Liver (tissue), 9 donors: ENCODE measurements around the gene RPS6KA2. TPM values are rescaled to one million over a fixed set of nuclear protein-coding genes. Genes with fewer than 3 reads are reported as not detected.

Experiments used
- DNase-seq: peaks from one replicate; pipeline ENCODE4 v3.0.0-alpha.2; 2017; ENCODE audit warnings: low spot score
- H3K27ac ChIP-seq, 2 donors: one replicate each; pipeline ENCODE4 v1.7.0; 2013; ENCODE audit warnings: inconsistent platforms in 2 of 2, low read length in 2 of 2, control low read depth in 1 of 2, low read depth in 1 of 2, mild to moderate bottlenecking in 1 of 2
- H3K27me3 ChIP-seq, 4 donors: one replicate each; pipeline versions ENCODE4 v1.6.1 to v1.7.0; 2013; ENCODE audit warnings: low read length in 3 of 4, inconsistent platforms in 1 of 4, mild to moderate bottlenecking in 1 of 4, moderate library complexity in 1 of 4; ENCODE audit not compliant: control insufficient read depth in 4 of 4, insufficient read depth in 4 of 4
- H3K36me3 ChIP-seq, 4 donors: one replicate each; pipeline versions ENCODE4 v1.6.1 to v1.7.0; 2013; ENCODE audit warnings: low read length in 3 of 4, mild to moderate bottlenecking in 3 of 4, low read depth in 1 of 4, moderate library complexity in 1 of 4; ENCODE audit not compliant: control insufficient read depth in 4 of 4, insufficient read depth in 3 of 4
- H3K4me1 ChIP-seq, 4 donors: one replicate each; pipeline versions ENCODE4 v1.6.1 to v1.7.0; 2013; ENCODE audit warnings: low read length in 3 of 4, mild to moderate bottlenecking in 3 of 4, moderate library complexity in 1 of 4; ENCODE audit not compliant: control insufficient read depth in 4 of 4, insufficient read depth in 4 of 4
- H3K4me3 ChIP-seq, 3 donors: one replicate each; pipeline versions ENCODE4 v1.6.1 to v1.7.0; 2013; ENCODE audit warnings: low read length in 3 of 3, control low read depth in 1 of 3, low read depth in 1 of 3, mild to moderate bottlenecking in 1 of 3
- H3K9ac ChIP-seq, 2 donors: one replicate each; pipeline ENCODE4 v1.7.0; 2013; ENCODE audit warnings: low read length in 2 of 2, mild to moderate bottlenecking in 2 of 2, moderate library complexity in 2 of 2, control low read depth in 1 of 2, low read depth in 1 of 2
- H3K9me3 ChIP-seq, 4 donors: one replicate each; pipeline versions ENCODE4 v1.6.1 to v1.7.0; 2013; ENCODE audit warnings: low read length in 3 of 4; ENCODE audit not compliant: control insufficient read depth in 4 of 4
- ATF3 ChIP-seq: IDR thresholded peaks from 2 replicates; pipeline ENCODE4 v1.6.1; 2016; ENCODE audit warnings: antibody characterized with exemption
- EGR1 ChIP-seq, 2 donors: IDR thresholded peaks; 2 replicates each; pipeline ENCODE4 v1.6.1; 2016 to 2018; ENCODE audit warnings: antibody characterized with exemption in 2 of 2, low read depth in 2 of 2
- FOXA1 ChIP-seq: IDR thresholded peaks from 2 replicates; pipeline ENCODE4 v1.6.1; 2016; ENCODE audit warnings: antibody characterized with exemption
- FOXA2 ChIP-seq: IDR thresholded peaks from 2 replicates; pipeline ENCODE4 v1.6.1; 2016; ENCODE audit warnings: antibody characterized with exemption
- GABPA ChIP-seq, 2 donors: IDR thresholded peaks in 1 of 2; conservative IDR thresholded peaks in 1 of 2; 2 replicates each; pipeline ENCODE4 v1.6.1; 2016; ENCODE audit warnings: antibody characterized with exemption in 2 of 2, mild to moderate bottlenecking in 1 of 2, moderate library complexity in 1 of 2
- HNF4A ChIP-seq, 2 donors: conservative IDR thresholded peaks; 2 replicates each; pipeline ENCODE4 v1.6.1; 2016; ENCODE audit warnings: antibody characterized with exemption in 2 of 2, mild to moderate bottlenecking in 2 of 2
- HNF4G ChIP-seq: IDR thresholded peaks from 2 replicates; pipeline ENCODE4 v1.6.1; 2016; ENCODE audit warnings: antibody characterized with exemption
- JUND ChIP-seq, 2 donors: IDR thresholded peaks; 2 replicates each; pipeline ENCODE4 v1.6.1; 2016; ENCODE audit warnings: antibody characterized with exemption in 2 of 2
- NR2F2 ChIP-seq: IDR thresholded peaks from 2 replicates; pipeline ENCODE4 v1.6.1; 2016; ENCODE audit warnings: antibody characterized with exemption
- RAD21 ChIP-seq, 2 donors: IDR thresholded peaks; 2 replicates each; pipeline ENCODE4 v1.6.1; 2016; ENCODE audit warnings: antibody characterized with exemption in 2 of 2, mild to moderate bottlenecking in 2 of 2
- RXRA ChIP-seq, 2 donors: IDR thresholded peaks; 2 replicates each; pipeline ENCODE4 v1.6.1; 2017 to 2018; ENCODE audit warnings: antibody characterized with exemption in 2 of 2, mild to moderate bottlenecking in 1 of 2
- SP1 ChIP-seq: IDR thresholded peaks from 2 replicates; pipeline ENCODE4 v1.6.1; 2018; ENCODE audit warnings: antibody characterized with exemption, mild to moderate bottlenecking
- TAF1 ChIP-seq: conservative IDR thresholded peaks from 2 replicates; pipeline ENCODE4 v1.6.1; 2016; ENCODE audit warnings: antibody characterized with exemption, mild to moderate bottlenecking
- YY1 ChIP-seq: IDR thresholded peaks from 2 replicates; pipeline ENCODE4 v1.6.1; 2016; ENCODE audit warnings: antibody characterized with exemption, mild to moderate bottlenecking
- WGBS: extraction: QIAGEN DNeasy Blood & Tissue Kit; methylation state at CpG from one replicate; pipeline ENCODE4 v1.1.7; 2013; 5-methylcytosine and 5-hydroxymethylcytosine counted together
- polyA plus RNA-seq, 2 donors: library from polyadenylated mRNA; stranded (reverse) in 1 of 2; unstranded in 1 of 2; fragments of 200-250 nt in 1 of 2; fragments of >200 nt in 1 of 2; fragmentation: Nextera tagmentation in 1 of 2; extraction: Ambion mirVana in 1 of 2; gene quantifications; one replicate each; pipeline versions ENCODE4 v1.2.1 to v1.2.3, GENCODE V29; 2013 to 2015
- total RNA-seq, 2 donors: library from RNA; depleted of rRNA; stranded (reverse); fragments of >200 nt; gene quantifications; one replicate each; pipeline ENCODE4 v1.2.3, GENCODE V29; 2014
- TF ChIP-seq, protein P1 (sequence below): IDR thresholded peaks from 2 replicates; pipeline ENCODE4 v1.6.1; 2016; ENCODE audit warnings: antibody characterized with exemption
- TF ChIP-seq, protein P2 (sequence below): IDR thresholded peaks from 2 replicates; pipeline ENCODE4 v1.6.1; 2016; ENCODE audit warnings: antibody characterized with exemption
- TF ChIP-seq, protein P3 (sequence below): fragments of 150-350 bp; IDR thresholded peaks from 2 replicates; pipeline ENCODE4 v1.5.1; 2017; ENCODE audit warnings: improper control_type of control experiment, low read depth, low read length; ENCODE audit not compliant: missing input control
- TF ChIP-seq, protein P4 (sequence below): IDR thresholded peaks from 2 replicates; pipeline ENCODE4 v1.6.1; 2016; ENCODE audit warnings: antibody characterized with exemption, mild to moderate bottlenecking
- donor health status: healthy.
- donor health status: healthy.
- donor health status: healthy.
- donor health status: healthy.
- donor health status: healthy.

The RPS6KA2 gene
- total and polyA plus RNA-seq, 4 donors, result 2.5 to 9.0 (median 5.0) TPM

GRCh38 chr6:166569206-166569605 is 57.8 kb downstream of the RPS6KA2 start:
- H3K9me3 ChIP-seq, result no peaks in the 10 kb centered on the region
- no peak overlapping the region for H3K27ac ChIP-seq
- H3K9ac ChIP-seq, result no peak overlapping the region
- H3K36me3 ChIP-seq, result no peaks in the 10 kb centered on the region
- TF ChIP-seq JUND (IDR thresholded peaks at IDR 0.05) (no peak), EGR1 (IDR thresholded peaks at IDR 0.05; ENCODE audit: low read depth in 2 of 2) (no peak), YY1 (no peak), HNF4A (conservative IDR thresholded peaks at IDR 0.05) (no peak)
- TF ChIP-seq, protein P1, sequence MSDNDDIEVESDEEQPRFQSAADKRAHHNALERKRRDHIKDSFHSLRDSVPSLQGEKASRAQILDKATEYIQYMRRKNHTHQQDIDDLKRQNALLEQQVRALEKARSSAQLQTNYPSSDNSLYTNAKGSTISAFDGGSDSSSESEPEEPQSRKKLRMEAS, result no peak
- peaks cover 0 to 2% (median 0%) of the 10 kb centered on the region in 4 donors for H3K4me1 ChIP-seq
- H3K4me3 ChIP-seq, result no peak overlapping the region
- no peak for DNase-seq
- 95% methylated on average over 13 of the region's 13 CpGs for WGBS
- H3K27me3 ChIP-seq, result no peaks in the 10 kb centered on the region

- Histone ChIP-seq H3K36me3 (no peaks in the 10 kb centered on the region), H3K9ac (no peak overlapping the region), H3K27ac (no peak overlapping the region), H3K27me3 (no peaks in the 10 kb centered on the region), H3K4me3 (no peak overlapping the region), H3K9me3 (no peaks in the 10 kb centered on the region), H3K4me1 (peaks cover 0 to 2% (median 0%) of the 10 kb centered on the region in 4 donors)
- WGBS, result 93% methylated on average over 8 of the region's 8 CpGs
- DNase-seq, result no peak
- TF ChIP-seq, protein P1, result no peak
- TF ChIP-seq, protein P2, sequence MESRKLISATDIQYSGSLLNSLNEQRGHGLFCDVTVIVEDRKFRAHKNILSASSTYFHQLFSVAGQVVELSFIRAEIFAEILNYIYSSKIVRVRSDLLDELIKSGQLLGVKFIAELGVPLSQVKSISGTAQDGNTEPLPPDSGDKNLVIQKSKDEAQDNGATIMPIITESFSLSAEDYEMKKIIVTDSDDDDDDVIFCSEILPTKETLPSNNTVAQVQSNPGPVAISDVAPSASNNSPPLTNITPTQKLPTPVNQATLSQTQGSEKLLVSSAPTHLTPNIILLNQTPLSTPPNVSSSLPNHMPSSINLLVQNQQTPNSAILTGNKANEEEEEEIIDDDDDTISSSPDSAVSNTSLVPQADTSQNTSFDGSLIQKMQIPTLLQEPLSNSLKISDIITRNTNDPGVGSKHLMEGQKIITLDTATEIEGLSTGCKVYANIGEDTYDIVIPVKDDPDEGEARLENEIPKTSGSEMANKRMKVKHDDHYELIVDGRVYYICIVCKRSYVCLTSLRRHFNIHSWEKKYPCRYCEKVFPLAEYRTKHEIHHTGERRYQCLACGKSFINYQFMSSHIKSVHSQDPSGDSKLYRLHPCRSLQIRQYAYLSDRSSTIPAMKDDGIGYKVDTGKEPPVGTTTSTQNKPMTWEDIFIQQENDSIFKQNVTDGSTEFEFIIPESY, result no peak
- TF ChIP-seq RAD21 (IDR thresholded peaks at IDR 0.05) (no peak), RXRA (IDR thresholded peaks at IDR 0.05) (no peak), NR2F2 (no peak), FOXA2 (no peak), ATF3 (no peak), FOXA1 (no peak), GABPA (IDR thresholded peaks at IDR 0.05 in 1 of 2, conservative IDR thresholded peaks at IDR 0.05 in 1 of 2) (no peak), YY1 (no peak), EGR1 (IDR thresholded peaks at IDR 0.05; ENCODE audit: low read depth in 2 of 2) (no peak), SP1 (no peak), TAF1 (no peak), HNF4A (conservative IDR thresholded peaks at IDR 0.05) (no peak), JUND (IDR thresholded peaks at IDR 0.05) (no peak), HNF4G (no peak)
- TF ChIP-seq, protein P3, sequence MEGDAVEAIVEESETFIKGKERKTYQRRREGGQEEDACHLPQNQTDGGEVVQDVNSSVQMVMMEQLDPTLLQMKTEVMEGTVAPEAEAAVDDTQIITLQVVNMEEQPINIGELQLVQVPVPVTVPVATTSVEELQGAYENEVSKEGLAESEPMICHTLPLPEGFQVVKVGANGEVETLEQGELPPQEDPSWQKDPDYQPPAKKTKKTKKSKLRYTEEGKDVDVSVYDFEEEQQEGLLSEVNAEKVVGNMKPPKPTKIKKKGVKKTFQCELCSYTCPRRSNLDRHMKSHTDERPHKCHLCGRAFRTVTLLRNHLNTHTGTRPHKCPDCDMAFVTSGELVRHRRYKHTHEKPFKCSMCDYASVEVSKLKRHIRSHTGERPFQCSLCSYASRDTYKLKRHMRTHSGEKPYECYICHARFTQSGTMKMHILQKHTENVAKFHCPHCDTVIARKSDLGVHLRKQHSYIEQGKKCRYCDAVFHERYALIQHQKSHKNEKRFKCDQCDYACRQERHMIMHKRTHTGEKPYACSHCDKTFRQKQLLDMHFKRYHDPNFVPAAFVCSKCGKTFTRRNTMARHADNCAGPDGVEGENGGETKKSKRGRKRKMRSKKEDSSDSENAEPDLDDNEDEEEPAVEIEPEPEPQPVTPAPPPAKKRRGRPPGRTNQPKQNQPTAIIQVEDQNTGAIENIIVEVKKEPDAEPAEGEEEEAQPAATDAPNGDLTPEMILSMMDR, result no peak
- TF ChIP-seq, protein P4, sequence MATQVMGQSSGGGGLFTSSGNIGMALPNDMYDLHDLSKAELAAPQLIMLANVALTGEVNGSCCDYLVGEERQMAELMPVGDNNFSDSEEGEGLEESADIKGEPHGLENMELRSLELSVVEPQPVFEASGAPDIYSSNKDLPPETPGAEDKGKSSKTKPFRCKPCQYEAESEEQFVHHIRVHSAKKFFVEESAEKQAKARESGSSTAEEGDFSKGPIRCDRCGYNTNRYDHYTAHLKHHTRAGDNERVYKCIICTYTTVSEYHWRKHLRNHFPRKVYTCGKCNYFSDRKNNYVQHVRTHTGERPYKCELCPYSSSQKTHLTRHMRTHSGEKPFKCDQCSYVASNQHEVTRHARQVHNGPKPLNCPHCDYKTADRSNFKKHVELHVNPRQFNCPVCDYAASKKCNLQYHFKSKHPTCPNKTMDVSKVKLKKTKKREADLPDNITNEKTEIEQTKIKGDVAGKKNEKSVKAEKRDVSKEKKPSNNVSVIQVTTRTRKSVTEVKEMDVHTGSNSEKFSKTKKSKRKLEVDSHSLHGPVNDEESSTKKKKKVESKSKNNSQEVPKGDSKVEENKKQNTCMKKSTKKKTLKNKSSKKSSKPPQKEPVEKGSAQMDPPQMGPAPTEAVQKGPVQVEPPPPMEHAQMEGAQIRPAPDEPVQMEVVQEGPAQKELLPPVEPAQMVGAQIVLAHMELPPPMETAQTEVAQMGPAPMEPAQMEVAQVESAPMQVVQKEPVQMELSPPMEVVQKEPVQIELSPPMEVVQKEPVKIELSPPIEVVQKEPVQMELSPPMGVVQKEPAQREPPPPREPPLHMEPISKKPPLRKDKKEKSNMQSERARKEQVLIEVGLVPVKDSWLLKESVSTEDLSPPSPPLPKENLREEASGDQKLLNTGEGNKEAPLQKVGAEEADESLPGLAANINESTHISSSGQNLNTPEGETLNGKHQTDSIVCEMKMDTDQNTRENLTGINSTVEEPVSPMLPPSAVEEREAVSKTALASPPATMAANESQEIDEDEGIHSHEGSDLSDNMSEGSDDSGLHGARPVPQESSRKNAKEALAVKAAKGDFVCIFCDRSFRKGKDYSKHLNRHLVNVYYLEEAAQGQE, result no peak
Measured at GRCh38 chr6:166567813-166568212, 59.2 kb downstream of the RPS6KA2 start.
